GM12878 (cell line): Measurements from ENCODE around the gene SPSB3. TPM values are rescaled to one million over a fixed set of nuclear protein-coding genes. Genes with fewer than 3 reads are reported as not detected.

ENCODE experiments used
- ATAC-seq: fragments of 200-7000 bp; cut with Tn5 transposase; 3 replicates; pipeline ENCODE4 v1.9.1; 2020; ENCODE audit warnings: mild to moderate bottlenecking, moderate library complexity
- BruUV-seq: library from RNA; stranded (reverse); fragments of 400-500 nt; replicated peaks from 2 replicates; lab custom pipeline; 2021; lab: Mats Ljungman, UMichigan
- CTCF ChIA-PET: fragments of 300-600 bp; sonication (Branson Sonifier 250); formaldehyde crosslinking; extraction: SDS; loops from one replicate; lab custom pipeline; 2021; ENCODE audit warnings: inconsistent platforms; lab: Yijun Ruan, JAX
- POLR2A ChIA-PET: fragments of 350-600 bp; formaldehyde crosslinking; extraction: SDS; loops from one replicate; lab custom pipeline; 2021; ENCODE audit warnings: inconsistent platforms; lab: Charles Lee
- RAD21 ChIA-PET: fragments of 300-600 bp; sonication (Branson Sonifier 250); formaldehyde crosslinking; loops from one replicate; lab custom pipeline; 2023; ENCODE audit warnings: antibody characterized with exemption; ENCODE audit not compliant: unreplicated experiment; lab: Charles Lee
- SMC1A ChIA-PET: fragments of 300-600 bp; sonication (Branson Sonifier 250); formaldehyde crosslinking; loops from one replicate; lab custom pipeline; 2023; ENCODE audit not compliant: unreplicated experiment, uncharacterized antibody; lab: Charles Lee
- DNase-seq: peaks from one replicate; pipeline ENCODE4 v3.0.0-alpha.2; 2011; ENCODE audit warnings: low read depth, low spot score
- FAIRE-seq: peaks from 3 replicates; lab custom pipeline; 2011; peaks lifted over from hg19 to GRCh38; lab: Jason Lieb, UNC
- H2AFZ ChIP-seq: 2 replicates; pipeline ENCODE4 v1.6.0; 2011; ENCODE audit warnings: low read depth, low read length, control low read depth; ENCODE audit not compliant: control insufficient read depth
- H3K27ac ChIP-seq: 2 replicates; pipeline ENCODE4 v1.5.1; 2011; ENCODE audit warnings: control low read depth; ENCODE audit not compliant: control insufficient read depth, insufficient read depth
- H3K27me3 ChIP-seq, 2 experiments: replicated peaks in 1 of 2; 2 replicates each; pipeline versions ENCODE4 v1.6.0 to v1.6.1; 2011; ENCODE audit warnings: low read length in 1 of 2; ENCODE audit not compliant: control insufficient read depth in 2 of 2, insufficient read depth in 2 of 2
- H3K36me3 ChIP-seq, 2 experiments: 2 replicates each; pipeline ENCODE4 v1.5.1; 2011; ENCODE audit warnings: low read length in 1 of 2; ENCODE audit not compliant: control insufficient read depth in 2 of 2, insufficient read depth in 2 of 2
- H3K4me1 ChIP-seq: 2 replicates; pipeline ENCODE4 v1.6.1; 2011; ENCODE audit warnings: mild to moderate bottlenecking, low read length, moderate library complexity, mixed read lengths; ENCODE audit not compliant: control insufficient read depth, insufficient read depth
- H3K4me2 ChIP-seq: 2 replicates; pipeline ENCODE4 v1.6.0; 2011; ENCODE audit warnings: control low read depth; ENCODE audit not compliant: control insufficient read depth, insufficient read depth
- H3K4me3 ChIP-seq: fragments of 200-600 bp; sonication (generic); 2 replicates; pipeline ENCODE4 v1.5.1; 2016
- H3K79me2 ChIP-seq: 2 replicates; pipeline ENCODE4 v1.6.0; 2011; ENCODE audit warnings: low read length; ENCODE audit not compliant: control insufficient read depth, insufficient read depth
- H3K9ac ChIP-seq: 2 replicates; pipeline ENCODE4 v1.8.0; 2011; ENCODE audit warnings: low read length, control low read depth, mixed read lengths; ENCODE audit not compliant: control insufficient read depth, insufficient read depth
- H3K9me3 ChIP-seq: replicated peaks from 3 replicates; pipeline ENCODE4 v1.5.1; 2011; ENCODE audit warnings: mild to moderate bottlenecking, low read length; ENCODE audit not compliant: control insufficient read depth, insufficient read depth
- H4K20me1 ChIP-seq: 2 replicates; pipeline ENCODE4 v1.6.0; 2011; ENCODE audit not compliant: control insufficient read depth, insufficient read depth
- BCL3 ChIP-seq: IDR thresholded peaks from 2 replicates; pipeline ENCODE4 v1.6.1; 2011; ENCODE audit warnings: borderline replicate concordance, low read depth, mild to moderate bottlenecking, moderate library complexity, low read length; ENCODE audit not compliant: insufficient read depth, poor library complexity, severe bottlenecking
- CREB1 ChIP-seq: IDR thresholded peaks from 2 replicates; pipeline ENCODE4 v1.6.1; 2012; ENCODE audit warnings: low read depth, mild to moderate bottlenecking, inconsistent platforms
- E2F4 ChIP-seq: IDR thresholded peaks from 2 replicates; pipeline ENCODE4 v1.6.1; 2012; ENCODE audit warnings: low read depth, low read length, improper control_type of control experiment
- FOXM1 ChIP-seq: IDR thresholded peaks from 2 replicates; pipeline ENCODE4 v1.6.1; 2012; ENCODE audit warnings: low read depth, mild to moderate bottlenecking, inconsistent platforms, low read length, moderate library complexity
- HDGF ChIP-seq: fragments of 450-650 bp; IDR thresholded peaks from 2 replicates; pipeline ENCODE4 v1.6.1; 2016; ENCODE audit warnings: antibody characterized with exemption
- HSF1 ChIP-seq: fragments of 150-350 bp; IDR thresholded peaks from 2 replicates; pipeline ENCODE4 v1.6.1; 2014; ENCODE audit warnings: mild to moderate bottlenecking, low read depth, low read length
- MLLT1 ChIP-seq: fragments of 450-650 bp; IDR thresholded peaks from 2 replicates; pipeline ENCODE4 v1.6.1; 2016; ENCODE audit warnings: mild to moderate bottlenecking
- MTA3 ChIP-seq: IDR thresholded peaks from 2 replicates; pipeline ENCODE4 v1.6.1; 2012; ENCODE audit warnings: low read length, inconsistent platforms, borderline replicate concordance
- NFXL1 ChIP-seq: fragments of 450-650 bp; IDR thresholded peaks from 2 replicates; pipeline ENCODE4 v1.6.1; 2017; ENCODE audit warnings: antibody characterized with exemption, mild to moderate bottlenecking, borderline replicate concordance
- PAX5 ChIP-seq: IDR thresholded peaks from 2 replicates; pipeline ENCODE4 v1.6.1; 2011; ENCODE audit warnings: low read depth, low read length, borderline replicate concordance
- POLR2AphosphoS2 ChIP-seq: IDR thresholded peaks from 2 replicates; pipeline ENCODE4 v1.6.1; 2011; ENCODE audit warnings: low read depth, mild to moderate bottlenecking, low read length, improper control_type of control experiment, moderate library complexity
- POLR2AphosphoS5 ChIP-seq: IDR thresholded peaks from 2 replicates; pipeline ENCODE4 v1.6.1; 2011; ENCODE audit warnings: mild to moderate bottlenecking, low read length, inconsistent platforms
- SIX5 ChIP-seq: IDR thresholded peaks from 2 replicates; pipeline ENCODE4 v1.6.1; 2011; ENCODE audit warnings: mild to moderate bottlenecking, low read depth, low read length, moderate library complexity; ENCODE audit not compliant: severe bottlenecking
- SMAD5 ChIP-seq: IDR thresholded peaks from 2 replicates; pipeline ENCODE4 v1.6.1; 2016; ENCODE audit warnings: antibody characterized with exemption, low read depth
- ZNF207 ChIP-seq: fragments of 450-650 bp; IDR thresholded peaks from 2 replicates; pipeline ENCODE4 v1.6.1; 2014; ENCODE audit warnings: antibody characterized with exemption, mild to moderate bottlenecking, borderline replicate concordance
- WGBS: methylation state at CpG from one replicate; pipeline ENCODE4 v1.1.6; 2016; ENCODE audit warnings: low lambda C conversion rate; ENCODE audit not compliant: insufficient replicate concordance, insufficient coverage; ENCODE audit errors: missing lambda C conversion rate; 5-methylcytosine and 5-hydroxymethylcytosine counted together
- in situ Hi-C: fragments of 300-500 bp; cut with MboI; formaldehyde crosslinking; loops from 9 replicates; pipeline ENCODE4 v1.14.3; 2018; ENCODE audit warnings: mixed read lengths
- intact Hi-C: fragments of 100-400 bp; cut with micrococcal nuclease; formaldehyde crosslinking; loops from one replicate; pipeline ENCODE4 v1.14.2; 2022; ENCODE audit not compliant: unreplicated experiment
- polyA plus RNA-seq, 11 experiments: library from polyadenylated mRNA; depleted of rRNA in 4 of 11; unstranded in 6 of 11; stranded (reverse) in 5 of 11; fragments of >200 nt; fragmentation: Nextera tagmentation in 4 of 11; fragmentation: Illumina TruSeq in 1 of 11; extraction: Ambion mirVana in 4 of 11; extraction: Trizol in 1 of 11; gene quantifications; 1 replicate in 1 of 11; 2 replicates in 10 of 11; pipeline versions ENCODE4 v1.2.1 to v1.2.3, GENCODE V29; 2011 to 2016; ENCODE audit warnings: inconsistent platforms in 2 of 11, missing spikeins in 2 of 11, low read depth in 1 of 11
- total RNA-seq, 4 experiments: library from RNA; depleted of rRNA in 3 of 4; stranded (reverse); fragments of >200 nt in 3 of 4; fragmentation: Illumina TruSeq in 1 of 4; extraction: Trizol in 1 of 4; gene quantifications; 2 replicates each; pipeline versions ENCODE4 v1.2.1 to v1.2.3, GENCODE V29; 2013 to 2021

SPSB3 gene
- total and polyA plus RNA-seq, 10 of the 15 experiments (the other 5 are each of a cell fraction or from before 2014, with no cell fraction given): 0.31 to 26.9 (median 14.0) TPM

GRCh38 chr16:1770328-1771187 is 11.8 kb downstream of the SPSB3 start:
- 17% methylated on average over 59 of the region's 81 CpGs for whole genome bisulfite sequencing
- ChIA-PET SMC1A (interaction anchor here (0.6 to 1.0 kb wide), 2 partner anchors 49 to 274 kb away, joined by 3 read pairs; no protein-coding TSS in a partner anchor), POLR2A (interaction anchor here (5.8 kb wide), 1 partner anchor 12 kb away, joined by 39 read pairs; the partner anchor contains the start of genes NUBP2 and SPSB3), CTCF (no interaction called here), RAD21 (interaction anchor here (3.1 kb wide), 1 partner anchor 12 kb away, joined by 22 read pairs; the partner anchor contains the start of genes NUBP2 and SPSB3)
- H3K4me2 ChIP-seq: peak overlapping the region; percentile 86
- H3K4me3 ChIP-seq: peak overlapping the region; percentile 100
- H3K9ac ChIP-seq: peak overlapping the region; percentile 76
- no peaks in the 10 kb centered on the region for H4K20me1 ChIP-seq
- DNase-seq (no peak), FAIRE-seq (no peak), ATAC-seq (peak; percentile 38)
- peaks cover 0 to 21% of the 10 kb centered on the region in 2 experiments; a peak in 3 of 4 replicates for H3K36me3 ChIP-seq
- no peaks in the 10 kb centered on the region for H3K27me3 ChIP-seq
- no peaks in the 10 kb centered on the region for H3K9me3 ChIP-seq
- peak overlapping the region; percentile 69 for H3K27ac ChIP-seq
- in situ Hi-C loops (loop anchor here (5.0 kb wide), 1 partner anchor 58 kb away; no protein-coding TSS in a partner anchor), intact Hi-C loops (loop anchor here (5.0 kb wide), 1 partner anchor 63 kb away; the partner anchor contains the start of gene MAPK8IP3)
- H3K79me2 ChIP-seq: peaks cover 43% of the 10 kb centered on the region
- peaks cover 15% of the 10 kb centered on the region for H3K4me1 ChIP-seq
- TSS peak; percentile 49 for BruUV-seq
- no peak overlapping the region for H2AFZ ChIP-seq
- TF ChIP-seq BCL3 (peak; percentile 91), SIX5 (no peak), CREB1 (no peak), POLR2AphosphoS2 (peak; percentile 72), ZNF207 (peak; percentile 36; the same call in 1 of the 2 replicates), FOXM1 (no peak), PAX5 (peak; percentile 21; the same call in 1 of the 2 replicates), E2F4 (no peak), POLR2AphosphoS5 (peak; percentile 66), MTA3 (peak; percentile 92; the same call in 1 of the 2 replicates), SMAD5 (peak; percentile 53; the same call in 1 of the 2 replicates), MLLT1 (peak; percentile 70; the same call in 1 of the 2 replicates), HSF1 (no peak), HDGF (peak; percentile 52; the same call in 1 of the 2 replicates), NFXL1 (no peak)
